ENCODE measurements around the gene NIPAL3. TPM values are rescaled to one million over a fixed set of nuclear protein-coding genes. Genes with fewer than 3 reads are reported as not detected.

Gene NIPAL3
- total RNA-seq, 1 donor: 31.8 TPM

DNA sequence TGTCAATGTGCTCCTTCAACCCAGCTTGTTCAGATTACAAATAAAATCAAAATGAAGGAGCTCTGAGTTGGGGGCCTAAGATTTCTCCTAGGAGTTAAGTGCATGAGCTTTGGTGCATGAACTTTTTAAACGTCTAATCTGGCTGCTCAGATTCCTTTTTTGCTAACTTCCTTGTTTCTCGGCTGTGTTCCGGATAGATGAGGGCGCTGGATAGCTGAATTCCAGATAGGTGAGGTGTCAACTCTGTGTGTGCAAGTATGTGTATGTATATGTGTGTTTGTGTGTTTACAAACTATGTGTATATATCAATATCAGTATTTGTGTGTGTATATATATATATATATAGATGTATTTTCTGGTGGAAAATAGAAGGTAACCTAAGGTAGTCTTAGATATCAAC lies 49.5 kb downstream of the NIPAL3 start:
- Histone ChIP-seq H3K79me2 (ENCODE audit: insufficient read depth, low read length) (no peaks in the 10 kb centered on the region), H3K36me3 (ENCODE audit: insufficient read depth, low read length) (peaks cover 15% of the 10 kb centered on the region), H3K4me2 (ENCODE audit: insufficient read depth, low read length) (no peak overlapping the region), H3K27ac (ENCODE audit: low read depth, low read length) (no peak overlapping the region), H3K27me3 (ENCODE audit: insufficient read depth, low read length) (no peaks in the 10 kb centered on the region), H2AFZ (ENCODE audit: low read length) (no peak overlapping the region), H3K4me3 (ENCODE audit: insufficient read depth, low read length) (no peak overlapping the region), H3K9me3 (ENCODE audit: low read depth, low read length) (no peaks in the 10 kb centered on the region), H3K4me1 (ENCODE audit: insufficient read depth, low read length) (peaks cover 3% of the 10 kb centered on the region), H4K20me1 (ENCODE audit: insufficient read depth, low read length) (no peaks in the 10 kb centered on the region)
- no peak for DNase-seq (ENCODE audit: insufficient read length, low spot score, missing footprints)
- TF ChIP-seq, protein P1, sequence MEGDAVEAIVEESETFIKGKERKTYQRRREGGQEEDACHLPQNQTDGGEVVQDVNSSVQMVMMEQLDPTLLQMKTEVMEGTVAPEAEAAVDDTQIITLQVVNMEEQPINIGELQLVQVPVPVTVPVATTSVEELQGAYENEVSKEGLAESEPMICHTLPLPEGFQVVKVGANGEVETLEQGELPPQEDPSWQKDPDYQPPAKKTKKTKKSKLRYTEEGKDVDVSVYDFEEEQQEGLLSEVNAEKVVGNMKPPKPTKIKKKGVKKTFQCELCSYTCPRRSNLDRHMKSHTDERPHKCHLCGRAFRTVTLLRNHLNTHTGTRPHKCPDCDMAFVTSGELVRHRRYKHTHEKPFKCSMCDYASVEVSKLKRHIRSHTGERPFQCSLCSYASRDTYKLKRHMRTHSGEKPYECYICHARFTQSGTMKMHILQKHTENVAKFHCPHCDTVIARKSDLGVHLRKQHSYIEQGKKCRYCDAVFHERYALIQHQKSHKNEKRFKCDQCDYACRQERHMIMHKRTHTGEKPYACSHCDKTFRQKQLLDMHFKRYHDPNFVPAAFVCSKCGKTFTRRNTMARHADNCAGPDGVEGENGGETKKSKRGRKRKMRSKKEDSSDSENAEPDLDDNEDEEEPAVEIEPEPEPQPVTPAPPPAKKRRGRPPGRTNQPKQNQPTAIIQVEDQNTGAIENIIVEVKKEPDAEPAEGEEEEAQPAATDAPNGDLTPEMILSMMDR (IDR thresholded peaks at IDR 0.05; ENCODE audit: extremely low read depth, low read depth, low read length): no peak

GRCh38 chr1:24465638-24466037 lies 50.0 kb downstream of the NIPAL3 start:
- TF ChIP-seq, protein P1 (IDR thresholded peaks at IDR 0.05; ENCODE audit: extremely low read depth, low read depth, low read length): no peak
- H3K79me2 ChIP-seq (ENCODE audit: insufficient read depth, low read length): no peaks in the 10 kb centered on the region
- H3K36me3 ChIP-seq (ENCODE audit: insufficient read depth, low read length): peaks cover 14% of the 10 kb centered on the region
- no peak for DNase-seq (ENCODE audit: insufficient read length, low spot score, missing footprints)
- H4K20me1 ChIP-seq (ENCODE audit: insufficient read depth, low read length): no peaks in the 10 kb centered on the region
- no peak overlapping the region for H3K27ac ChIP-seq (ENCODE audit: low read depth, low read length)
- no peak overlapping the region for H3K4me3 ChIP-seq (ENCODE audit: insufficient read depth, low read length)
- H3K4me1 ChIP-seq (ENCODE audit: insufficient read depth, low read length): peaks cover 3% of the 10 kb centered on the region
- H2AFZ ChIP-seq (ENCODE audit: low read length): no peak overlapping the region
- H3K4me2 ChIP-seq (ENCODE audit: insufficient read depth, low read length): no peak overlapping the region
- H3K9me3 ChIP-seq (ENCODE audit: low read depth, low read length): no peaks in the 10 kb centered on the region
- H3K27me3 ChIP-seq (ENCODE audit: insufficient read depth, low read length): no peaks in the 10 kb centered on the region

GRCh38 chr1:24468685-24469316 lies 53.2 kb downstream of the NIPAL3 start:
- Histone ChIP-seq H3K79me2 (ENCODE audit: insufficient read depth, low read length) (no peaks in the 10 kb centered on the region), H3K27ac (ENCODE audit: low read depth, low read length) (no peak overlapping the region), H3K4me3 (ENCODE audit: insufficient read depth, low read length) (no peak overlapping the region), H3K36me3 (ENCODE audit: insufficient read depth, low read length) (peaks cover 8% of the 10 kb centered on the region), H2AFZ (ENCODE audit: low read length) (no peak overlapping the region), H3K27me3 (ENCODE audit: insufficient read depth, low read length) (no peaks in the 10 kb centered on the region), H3K4me2 (ENCODE audit: insufficient read depth, low read length) (no peak overlapping the region), H3K9me3 (ENCODE audit: low read depth, low read length) (no peaks in the 10 kb centered on the region), H3K4me1 (ENCODE audit: insufficient read depth, low read length) (peaks cover 3% of the 10 kb centered on the region), H4K20me1 (ENCODE audit: insufficient read depth, low read length) (no peaks in the 10 kb centered on the region)
- TF ChIP-seq, protein P1 (IDR thresholded peaks at IDR 0.05; ENCODE audit: extremely low read depth, low read depth, low read length): no peak
- no peak for DNase-seq (ENCODE audit: insufficient read length, low spot score, missing footprints)

GRCh38 chr1:24470592-24470991 lies 55.0 kb downstream of the NIPAL3 start:
- Histone ChIP-seq H3K27me3 (ENCODE audit: insufficient read depth, low read length) (no peaks in the 10 kb centered on the region), H3K27ac (ENCODE audit: low read depth, low read length) (no peak overlapping the region), H4K20me1 (ENCODE audit: insufficient read depth, low read length) (no peaks in the 10 kb centered on the region), H3K4me3 (ENCODE audit: insufficient read depth, low read length) (no peak overlapping the region), H3K36me3 (ENCODE audit: insufficient read depth, low read length) (peaks cover 8% of the 10 kb centered on the region), H3K79me2 (ENCODE audit: insufficient read depth, low read length) (no peaks in the 10 kb centered on the region), H3K4me1 (ENCODE audit: insufficient read depth, low read length) (no peaks in the 10 kb centered on the region), H3K4me2 (ENCODE audit: insufficient read depth, low read length) (no peak overlapping the region), H3K9me3 (ENCODE audit: low read depth, low read length) (no peaks in the 10 kb centered on the region), H2AFZ (ENCODE audit: low read length) (no peak overlapping the region)
- no peak for DNase-seq (ENCODE audit: insufficient read length, low spot score, missing footprints)
- TF ChIP-seq, protein P1 (IDR thresholded peaks at IDR 0.05; ENCODE audit: extremely low read depth, low read depth, low read length): no peak

All from osteoblast (primary cell).